GM18868 (cell line): ENCODE measurements around the gene COL17A1.

ENCODE experiments used
- ATAC-seq: cut with Tn5 transposase; IDR thresholded peaks from one replicate; pipeline ENCODE4 v1.9.1; 2021; ENCODE audit warnings: mild to moderate bottlenecking, moderate library complexity; ENCODE audit not compliant: unreplicated experiment

The COL17A1 gene

GRCh38 chr10:104034401-104035193 lies 51.1 kb downstream of the COL17A1 start:
- ATAC-seq, result no peak

- no peak for ATAC-seq
These were observed 51.7 kb downstream of the COL17A1 start for GRCh38 chr10:104033966-104034365.

GRCh38 chr10:104033401-104033930 lies 52.2 kb downstream of the COL17A1 start:
- no peak for ATAC-seq

- ATAC-seq, result no peak
These were observed 53.4 kb downstream of the COL17A1 start for GRCh38 chr10:104032144-104032775.

GRCh38 chr10:104031631-104032030 lies 54.0 kb downstream of the COL17A1 start:
- no peak for ATAC-seq

GRCh38 chr10:104029521-104029860 lies 56.2 kb downstream of the COL17A1 start:
- ATAC-seq, result no peak

- no peak for ATAC-seq
These were observed 56.7 kb downstream of the COL17A1 start for GRCh38 chr10:104028823-104029520.

- ATAC-seq, result no peak
These were observed 57.5 kb downstream of the COL17A1 start for GRCh38 chr10:104028146-104028545.

GRCh38 chr10:104026762-104027161 lies 58.9 kb downstream of the COL17A1 start:
- ATAC-seq, result no peak

- no peak for ATAC-seq
These were observed 60.2 kb downstream of the COL17A1 start for GRCh38 chr10:104025524-104025923.

GRCh38 chr10:104022026-104022425 lies 63.7 kb downstream of the COL17A1 start:
- ATAC-seq, result no peak

- ATAC-seq, result no peak
These were observed 64.4 kb downstream of the COL17A1 start for GRCh38 chr10:104021246-104021645.

GRCh38 chr10:104020020-104020419 lies 65.7 kb downstream of the COL17A1 start:
- no peak for ATAC-seq

- ATAC-seq, result no peak
These were observed 67.2 kb downstream of the COL17A1 start for GRCh38 chr10:104018471-104018870.

GRCh38 chr10:104016661-104017060 lies 69.0 kb downstream of the COL17A1 start:
- ATAC-seq, result no peak

- no peak for ATAC-seq
These were observed 71.5 kb downstream of the COL17A1 start for GRCh38 chr10:104014176-104014575.

- no peak for ATAC-seq
These were observed 72.2 kb downstream of the COL17A1 start for GRCh38 chr10:104013489-104013888.

GRCh38 chr10:104011904-104012303 lies 73.8 kb downstream of the COL17A1 start:
- ATAC-seq, result no peak

- ATAC-seq, result no peak
These were observed 80.4 kb downstream of the COL17A1 start for GRCh38 chr10:104005172-104005863.

GRCh38 chr10:104002911-104003310 lies 82.8 kb downstream of the COL17A1 start:
- no peak for ATAC-seq

- ATAC-seq, result no peak
These were observed 86.9 kb downstream of the COL17A1 start for GRCh38 chr10:103998805-103999204.
